AG10803 (cell line): ENCODE measurements around the gene THOC3.
"Not testable (repeated sequence)": the region's sequence is repeated elsewhere in the genome, so short reads cannot be mapped to it uniquely, and the experiment has no call there.

Experiments used
- DNase-seq: peaks from one replicate; pipeline ENCODE4 v3.0.0; 2010; ENCODE audit warnings: low read depth
- H3K4me3 ChIP-seq: 2 replicates; pipeline ENCODE4 v1.5.1; 2011; ENCODE audit warnings: mild to moderate bottlenecking, low read length, control low read depth

The THOC3 gene

GRCh38 chr5:175967471-175968372 is at the start of gene THOC3:
TSS of gene THOC3 (minus strand) at chr5:175968315. CDS start at chr5:175968208, 107 bp downstream.
- peak within 1 kb of the TSS; percentile 65 for H3K4me3 ChIP-seq
- peak; percentile 73 for DNase-seq

GRCh38 chr5:176017324-176017723 is 49.2 kb upstream of the THOC3 start:
- DNase-seq, H3K4me3 ChIP-seq: not testable (repeated sequence)

- not testable (repeated sequence) for DNase-seq, H3K4me3 ChIP-seq
Observed at GRCh38 chr5:176014360-176014759, 46.2 kb upstream of the THOC3 start.

- not testable (repeated sequence) for H3K4me3 ChIP-seq, DNase-seq
Observed at GRCh38 chr5:176011088-176011487, 43.0 kb upstream of the THOC3 start.

GRCh38 chr5:176010202-176010601 is 42.1 kb upstream of the THOC3 start:
- not testable (repeated sequence) for H3K4me3 ChIP-seq, DNase-seq

GRCh38 chr5:176007220-176007619 is 39.1 kb upstream of the THOC3 start:
- not testable (repeated sequence) for DNase-seq

GRCh38 chr5:176006819-176007218 is 38.7 kb upstream of the THOC3 start:
- DNase-seq, H3K4me3 ChIP-seq: not testable (repeated sequence)

More at GRCh38 chr5:176007220-176007619, 39.1 kb upstream of the THOC3 start:
- not testable (repeated sequence) for H3K4me3 ChIP-seq

- not testable (repeated sequence) for H3K4me3 ChIP-seq, DNase-seq
Observed at GRCh38 chr5:175997979-175998378, 29.9 kb upstream of the THOC3 start.

- DNase-seq, H3K4me3 ChIP-seq: not testable (repeated sequence)
Observed at GRCh38 chr5:175997495-175997894, 29.4 kb upstream of the THOC3 start.

- not testable (repeated sequence) for H3K4me3 ChIP-seq, DNase-seq
Observed at GRCh38 chr5:175996791-175997190, 28.7 kb upstream of the THOC3 start.

- not testable (repeated sequence) for H3K4me3 ChIP-seq, DNase-seq
Observed at GRCh38 chr5:175995506-175995905, 27.4 kb upstream of the THOC3 start.

GRCh38 chr5:175979371-175979995 is 11.4 kb upstream of the THOC3 start:
- DNase-seq, H3K4me3 ChIP-seq: not testable (repeated sequence)

- H3K4me3 ChIP-seq, result peak overlapping the region; percentile 45
- not testable (repeated sequence) for DNase-seq
Observed at GRCh38 chr5:175968381-175968780, 266 bp upstream of the THOC3 start.

GRCh38 chr5:175962329-175962728 is 5.8 kb downstream of the THOC3 start:
- H3K4me3 ChIP-seq, DNase-seq: not testable (repeated sequence)

- not testable (repeated sequence) for H3K4me3 ChIP-seq, DNase-seq
Observed at GRCh38 chr5:175960228-175960627, 7.9 kb downstream of the THOC3 start.

- not testable (repeated sequence) for DNase-seq, H3K4me3 ChIP-seq
Observed at GRCh38 chr5:175958515-175958914, 9.6 kb downstream of the THOC3 start.

GRCh38 chr5:175954107-175954506 is 14.0 kb downstream of the THOC3 start:
- H3K4me3 ChIP-seq, result not testable (repeated sequence)

GRCh38 chr5:175952810-175953209 is 15.3 kb downstream of the THOC3 start:
- not testable (repeated sequence) for H3K4me3 ChIP-seq, DNase-seq

More at GRCh38 chr5:175954107-175954506, 14.0 kb downstream of the THOC3 start:
- not testable (repeated sequence) for DNase-seq

- H3K4me3 ChIP-seq, DNase-seq: not testable (repeated sequence)
Observed at GRCh38 chr5:175951339-175951969, 16.7 kb downstream of the THOC3 start.
